ENCODE results near the gene OR6P1.

DNA sequence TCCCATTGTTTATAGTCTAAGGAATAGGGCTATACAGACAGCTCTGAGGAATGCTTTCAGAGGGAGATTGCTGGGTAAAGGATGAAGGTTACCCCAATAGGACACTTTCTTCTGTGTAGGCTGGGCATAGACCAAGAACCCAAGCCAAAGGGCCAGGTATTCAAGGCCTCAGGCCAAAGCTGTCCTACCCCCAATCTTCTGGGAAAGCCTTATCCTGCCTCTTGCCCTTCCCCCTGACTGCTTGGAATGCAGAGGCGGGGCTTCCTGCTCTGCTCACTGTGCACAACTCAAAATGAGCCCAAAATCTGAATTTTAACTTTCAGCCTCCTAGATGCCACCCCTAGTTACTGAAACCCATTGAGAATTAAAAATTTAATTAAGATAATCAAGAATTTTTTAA, 36.9 kb upstream of the OR6P1 start:
- no peak for TF ChIP-seq CTCF (IDR thresholded peaks at IDR 0.05; ENCODE audit: low read depth, low read length, poor library complexity, severe bottlenecking)
- no peak for TF ChIP-seq EZH2phosphoT487 (IDR thresholded peaks at IDR 0.05; ENCODE audit: borderline replicate concordance, low read length)
